GM19372 (cell line): Measurements from ENCODE around the gene DLG1.
"Not testable (repeated sequence)": the region's sequence is repeated elsewhere in the genome, so short reads cannot be mapped to it uniquely, and the experiment has no call there.

Experiments used
- ATAC-seq: cut with Tn5 transposase; IDR thresholded peaks from one replicate; pipeline ENCODE4 v1.9.1; 2021; ENCODE audit warnings: mild to moderate bottlenecking, low read depth, moderate library complexity; ENCODE audit not compliant: unreplicated experiment

Gene DLG1

GRCh38 chr3:197292648-197293047 is 5.8 kb downstream of the DLG1 start:
- ATAC-seq: no peak

- ATAC-seq: no peak
Observed at GRCh38 chr3:197292083-197292646, 6.2 kb downstream of the DLG1 start.

- no peak for ATAC-seq
Observed at GRCh38 chr3:197289726-197290125, 8.7 kb downstream of the DLG1 start.

GRCh38 chr3:197286678-197287077 is 11.7 kb downstream of the DLG1 start:
- no peak for ATAC-seq

- no peak for ATAC-seq
Observed at GRCh38 chr3:197285557-197285956, 12.9 kb downstream of the DLG1 start.

GRCh38 chr3:197283045-197283444 is 15.4 kb downstream of the DLG1 start:
- no peak for ATAC-seq

GRCh38 chr3:197281849-197282248 is 16.6 kb downstream of the DLG1 start:
- no peak for ATAC-seq

- ATAC-seq: no peak
Observed at GRCh38 chr3:197280156-197280555, 18.3 kb downstream of the DLG1 start.

GRCh38 chr3:197278933-197279332 is 19.5 kb downstream of the DLG1 start:
- no peak for ATAC-seq

- ATAC-seq: not testable (repeated sequence)
Observed at GRCh38 chr3:197276808-197277207, 21.6 kb downstream of the DLG1 start.

- no peak for ATAC-seq
Observed at GRCh38 chr3:197270558-197271317, 27.7 kb downstream of the DLG1 start.

GRCh38 chr3:197269024-197269423 is 29.4 kb downstream of the DLG1 start:
- no peak for ATAC-seq

GRCh38 chr3:197268294-197268693 is 30.1 kb downstream of the DLG1 start:
- no peak for ATAC-seq

GRCh38 chr3:197266331-197266730 is 32.1 kb downstream of the DLG1 start:
- no peak for ATAC-seq

- no peak for ATAC-seq
Observed at GRCh38 chr3:197262709-197263108, 35.7 kb downstream of the DLG1 start.

GRCh38 chr3:197261164-197261509 is 37.3 kb downstream of the DLG1 start:
- no peak for ATAC-seq

GRCh38 chr3:197260491-197261163 is 37.8 kb downstream of the DLG1 start:
- ATAC-seq: no peak

GRCh38 chr3:197259096-197259495 is 39.3 kb downstream of the DLG1 start:
- no peak for ATAC-seq

- no peak for ATAC-seq
Observed at GRCh38 chr3:197258168-197258755, 40.1 kb downstream of the DLG1 start.

- ATAC-seq: no peak
Observed at GRCh38 chr3:197257711-197258110, 40.7 kb downstream of the DLG1 start.

- no peak for ATAC-seq
Observed at GRCh38 chr3:197256836-197257444, 41.5 kb downstream of the DLG1 start.
